ENCODE results near the gene AFF3.

Gene AFF3

GRCh38 chr2:100017633-100018032 lies 124.8 kb downstream of the AFF3 start:
- no peak for TF ChIP-seq CTCF (IDR thresholded peaks at IDR 0.05; ENCODE audit: insufficient read depth, low read depth, low read length, missing control alignments)
- DNase-seq (ENCODE audit: low read depth): no peak
- H3K4me3 ChIP-seq (ENCODE audit: low read depth, low read length): no peak overlapping the region

GRCh38 chr2:100016756-100017155 lies 125.6 kb downstream of the AFF3 start:
- no peak for DNase-seq (ENCODE audit: low read depth)
- TF ChIP-seq CTCF (IDR thresholded peaks at IDR 0.05; ENCODE audit: insufficient read depth, low read depth, low read length, missing control alignments): no peak
- no peak overlapping the region for H3K4me3 ChIP-seq (ENCODE audit: low read depth, low read length)

GRCh38 chr2:100015849-100016248 lies 126.5 kb downstream of the AFF3 start:
- TF ChIP-seq CTCF (IDR thresholded peaks at IDR 0.05; ENCODE audit: insufficient read depth, low read depth, low read length, missing control alignments): no peak
- H3K4me3 ChIP-seq (ENCODE audit: low read depth, low read length): no peak overlapping the region
- no peak for DNase-seq (ENCODE audit: low read depth)

GRCh38 chr2:100013892-100014677 lies 128.3 kb downstream of the AFF3 start:
- no peak overlapping the region for H3K4me3 ChIP-seq (ENCODE audit: low read depth, low read length)
- no peak for TF ChIP-seq CTCF (IDR thresholded peaks at IDR 0.05; ENCODE audit: insufficient read depth, low read depth, low read length, missing control alignments)
- DNase-seq (ENCODE audit: low read depth): no peak

- TF ChIP-seq CTCF (IDR thresholded peaks at IDR 0.05; ENCODE audit: insufficient read depth, low read depth, low read length, missing control alignments): no peak
- no peak overlapping the region for H3K4me3 ChIP-seq (ENCODE audit: low read depth, low read length)
- no peak for DNase-seq (ENCODE audit: low read depth)
Observed at GRCh38 chr2:100012561-100012960, 129.8 kb downstream of the AFF3 start.

- DNase-seq (ENCODE audit: low read depth): no peak
- no peak for TF ChIP-seq CTCF (IDR thresholded peaks at IDR 0.05; ENCODE audit: insufficient read depth, low read depth, low read length, missing control alignments)
- H3K4me3 ChIP-seq (ENCODE audit: low read depth, low read length): no peak overlapping the region
Observed at GRCh38 chr2:100011272-100011731, 131.1 kb downstream of the AFF3 start.

GRCh38 chr2:100010606-100011005 lies 131.8 kb downstream of the AFF3 start:
- no peak for TF ChIP-seq CTCF (IDR thresholded peaks at IDR 0.05; ENCODE audit: insufficient read depth, low read depth, low read length, missing control alignments)
- no peak overlapping the region for H3K4me3 ChIP-seq (ENCODE audit: low read depth, low read length)
- DNase-seq (ENCODE audit: low read depth): no peak

Measured in GM12865 (cell line).